Sciatic nerve (tissue), 2 donors: ENCODE data around the gene RGN. TPM values are rescaled to one million over a fixed set of nuclear protein-coding genes. Genes with fewer than 3 reads are reported as not detected.
"Not testable (repeated sequence)": the region's sequence is repeated elsewhere in the genome, so short reads cannot be mapped to it uniquely, and the experiment has no call there.

Experiments used
- ATAC-seq: fragments of 200-7000 bp; cut with Tn5 transposase; one replicate; pipeline ENCODE4 v1.9.1; 2020; ENCODE audit warnings: mild to moderate bottlenecking, moderate library complexity
- DNase-seq: peaks from one replicate; pipeline ENCODE4 v3.0.0-alpha.2; 2020; ENCODE audit warnings: low spot score
- intact Hi-C: fragments of 100-400 bp; cut with DNase I; formaldehyde crosslinking; loops from one replicate; pipeline ENCODE4 v1.14.2; 2022
- total RNA-seq: library from RNA; stranded (reverse); fragmentation: NEBNext Ultra II Directional; extraction: Animal tissue kit (Norgen Biotek cat#: 25700); gene quantifications from one replicate; pipeline ENCODE4 v1.2.1, GENCODE V29; 2021
- donor health status: DM: no; HTN: no; CAD: no.
- donor health status: DM: no; HTN: no; CAD: no.

RGN gene
- total RNA-seq, 1 donor from 2014 or later, result 6.0 TPM

GRCh38 chrX:47112316-47112954 is 34.2 kb downstream of the RGN start:
- no peak for ATAC-seq
- intact Hi-C loops, result no loop called here

DNA sequence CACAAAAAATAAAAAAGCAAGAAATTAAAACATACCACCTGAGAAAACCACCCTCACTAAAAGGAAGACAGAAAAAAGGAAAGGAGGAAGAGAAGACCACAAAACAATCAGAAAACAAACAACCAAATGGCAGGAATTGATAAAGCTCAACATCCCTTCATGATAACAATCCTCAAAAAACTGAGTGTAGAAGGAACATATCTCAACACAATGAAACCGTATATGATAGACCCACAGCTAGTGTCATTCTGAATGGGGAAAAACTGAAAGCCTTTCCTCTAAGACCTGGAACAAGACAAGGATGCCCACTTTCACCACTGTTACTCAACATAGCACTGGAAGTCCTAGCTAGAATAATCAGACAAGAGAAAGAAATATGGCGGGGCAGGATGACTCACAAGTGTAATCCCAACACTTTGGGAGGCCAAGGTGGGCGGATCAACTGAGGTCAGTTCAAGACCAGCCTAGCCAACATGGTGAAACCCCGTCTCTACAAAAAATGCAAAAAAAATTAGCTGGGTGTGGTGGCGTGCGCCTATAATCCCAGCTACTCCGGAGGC is 38.4 kb downstream of the RGN start:
- ATAC-seq, intact Hi-C loops: not testable (repeated sequence)
- DNase-seq, result peak; percentile 10

More at GRCh38 chrX:47112316-47112954, 34.2 kb downstream of the RGN start:
- DNase-seq, result no peak

DNA sequence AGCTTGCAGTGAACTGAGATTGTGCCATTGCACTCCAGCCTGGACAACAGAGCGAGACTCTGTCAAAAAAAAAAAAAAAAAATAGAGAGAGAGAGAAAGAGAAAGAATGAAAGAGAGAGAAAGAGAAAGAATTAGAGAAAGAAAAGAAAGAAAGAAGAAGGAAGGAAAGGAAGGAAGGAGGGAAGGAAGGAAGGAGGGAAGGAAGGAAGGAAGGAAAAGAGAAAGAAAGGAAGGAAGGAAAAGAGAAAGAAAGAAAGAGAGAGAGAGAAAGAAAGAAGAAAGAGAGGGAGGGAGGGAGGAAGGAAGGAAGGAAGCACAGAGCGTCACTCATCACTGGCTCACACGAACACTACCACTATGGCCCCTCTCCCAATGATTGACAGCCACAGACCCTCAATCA is 46.2 kb downstream of the RGN start:
- intact Hi-C loops, DNase-seq, ATAC-seq: not testable (repeated sequence)

DNA sequence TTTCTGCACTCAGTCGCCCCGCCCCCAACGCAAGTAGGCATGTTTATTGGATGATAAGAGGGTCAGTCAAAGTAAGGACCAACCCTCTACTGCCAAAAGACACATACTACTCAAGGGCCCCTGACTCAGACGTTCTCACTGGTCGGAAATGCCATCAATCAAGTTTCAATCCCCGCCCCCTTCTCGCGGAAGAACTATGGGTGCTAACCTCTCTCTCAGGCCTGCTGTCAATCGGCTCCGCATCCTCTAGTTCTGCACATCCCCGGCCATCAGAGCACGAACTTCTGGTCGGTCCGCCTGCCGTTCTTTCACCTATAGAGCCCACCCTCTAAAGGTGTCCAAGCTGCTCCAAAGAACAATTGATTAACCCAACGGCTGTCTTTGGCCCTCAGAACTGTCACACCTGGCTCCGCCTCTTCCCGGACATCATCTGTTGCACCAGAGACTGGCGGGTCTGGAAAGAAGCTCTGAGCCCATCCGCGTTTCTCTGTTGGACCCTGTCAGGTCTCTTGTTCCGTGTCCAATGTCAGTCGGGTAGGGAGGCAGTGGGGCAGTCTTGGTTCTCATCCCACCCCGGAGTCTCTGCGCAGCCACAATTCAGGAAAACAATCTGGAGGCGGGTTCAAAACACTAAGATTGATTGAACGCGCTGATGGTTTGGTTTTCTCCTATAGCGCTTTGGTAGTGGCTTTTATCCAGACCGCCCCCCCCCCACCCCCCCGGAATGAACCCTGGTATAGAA is 51.1 kb downstream of the RGN start:
- DNase-seq (peak; percentile 93), ATAC-seq (peak; percentile 99)
- intact Hi-C loops, result no loop called here

DNA sequence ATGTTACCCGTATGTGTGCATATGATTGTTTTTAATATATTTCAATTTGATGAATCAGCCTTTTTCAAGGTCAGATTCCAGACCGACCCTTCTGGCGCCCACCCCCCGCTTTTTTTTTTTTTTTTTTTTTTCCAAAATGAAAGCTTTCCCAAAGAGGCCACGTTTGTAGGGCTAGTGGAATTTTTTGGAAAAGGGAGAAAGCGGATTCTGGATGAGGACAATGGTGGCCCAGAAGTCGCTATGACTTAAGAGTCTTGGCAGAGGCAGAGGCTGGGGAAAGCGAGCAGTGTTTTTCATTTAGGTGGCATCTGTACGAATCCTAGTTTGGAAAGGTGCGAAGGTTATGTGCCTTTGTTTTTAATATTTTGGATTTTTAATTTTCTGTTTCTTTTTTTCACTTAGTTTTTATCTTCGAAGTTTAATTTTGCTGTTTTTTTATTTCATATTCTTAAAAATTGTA is 51.7 kb downstream of the RGN start:
- ATAC-seq, result no peak
- peak; percentile 5 for DNase-seq
- intact Hi-C loops, result no loop called here

DNA sequence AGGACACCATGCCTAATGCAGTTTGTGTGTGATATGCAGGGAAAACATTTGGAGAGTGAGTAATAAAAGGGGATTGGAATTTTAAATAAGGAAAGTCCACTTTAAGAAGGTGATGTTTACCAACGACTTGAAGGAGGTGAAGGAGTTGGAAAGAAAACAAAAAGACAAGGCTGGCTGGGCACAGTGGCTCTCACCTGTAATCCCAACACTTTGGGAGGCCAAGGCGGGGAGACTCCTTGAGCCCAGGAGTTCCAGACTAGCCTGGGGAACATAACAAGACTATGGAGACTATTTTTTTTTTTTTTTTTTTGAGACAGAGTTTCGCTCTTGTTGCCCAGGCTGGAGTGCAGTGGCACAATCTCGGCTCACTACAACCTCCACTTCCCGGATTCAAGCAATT is 55.2 kb downstream of the RGN start:
- peak; percentile 15 for DNase-seq
- intact Hi-C loops, result no loop called here
- ATAC-seq, result no peak

GRCh38 chrX:47135650-47136049 is 57.4 kb downstream of the RGN start:
- ATAC-seq, intact Hi-C loops: not testable (repeated sequence)
- DNase-seq, result peak; percentile 49

DNA sequence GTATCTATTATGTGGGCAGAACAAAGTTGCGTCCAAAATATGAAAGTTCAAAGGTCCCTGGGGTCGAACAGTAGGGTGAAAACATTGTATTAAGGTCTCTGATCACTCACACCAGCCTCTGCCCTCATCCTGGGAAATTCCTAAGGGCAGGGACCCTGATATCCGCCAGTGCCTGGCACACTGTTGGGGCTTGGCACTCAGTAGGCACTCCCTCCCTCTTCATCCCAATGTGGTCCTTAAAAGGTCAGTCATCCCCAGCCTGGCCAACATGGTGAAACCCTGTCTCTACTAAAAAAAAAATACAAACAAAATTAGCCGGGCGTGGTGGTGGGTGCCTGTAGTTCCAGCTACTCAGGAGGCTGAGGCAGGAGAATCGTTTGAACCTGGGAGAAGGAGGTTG is 59.9 kb downstream of the RGN start:
- DNase-seq (peak; percentile 6), ATAC-seq (no peak)
- intact Hi-C loops, result no loop called here

Other genes with a start within 250 kb of the RGN start
- 11.3 TPM for gene RP2, start 241.4 kb upstream of the RGN start, total RNA-seq
- 7.4 TPM for gene JADE3, start 166.0 kb upstream of the RGN start, total RNA-seq
- gene NDUFB11, start 66.3 kb downstream of the RGN start, total RNA-seq, result 29.5 TPM
- 27.4 TPM for gene RBM10, start 66.8 kb downstream of the RGN start, total RNA-seq
- gene UBA1, start 115.4 kb downstream of the RGN start, total RNA-seq, result 165 TPM
- gene CDK16, start 140.2 kb downstream of the RGN start, total RNA-seq, result 55.9 TPM
- 81.0 TPM for gene USP11, start 154.6 kb downstream of the RGN start, total RNA-seq